ENCODE measurements around the gene FBXO3. TPM values are rescaled to one million over a fixed set of nuclear protein-coding genes. Genes with fewer than 3 reads are reported as not detected.

Gene FBXO3
- total RNA-seq, 1 experiment from 2014 or later, result 32.9 TPM

- DNase-seq, result peak in 1 of 2 experiments; percentile 25
- Histone ChIP-seq H3K9me3 (ENCODE audit: insufficient read depth, low read depth) (peaks cover 5% of the 10 kb centered on the region; the same call in 1 of the 2 replicates), H3K27me3 (ENCODE audit: insufficient read depth, low read depth) (no peaks in the 10 kb centered on the region), H2AFZ (no peak overlapping the region), H3K9me2 (ENCODE audit: insufficient read depth) (no peaks in the 10 kb centered on the region), H3K27ac (no peak overlapping the region), H3K36me3 (ENCODE audit: low read depth) (peaks cover 8% of the 10 kb centered on the region; the same call in 1 of the 2 replicates), H3K79me2 (ENCODE audit: low read depth) (no peaks in the 10 kb centered on the region), H3F3A (ENCODE audit: insufficient read depth, low read depth) (peaks cover 34% of the 10 kb centered on the region), H4K20me1 (ENCODE audit: insufficient read depth) (no peaks in the 10 kb centered on the region), H3K4me3 (no peak overlapping the region), H3K4me2 (no peak overlapping the region), H3K4me1 (replicated peaks; ENCODE audit: insufficient read depth) (peaks cover 13% of the 10 kb centered on the region)
- BruUV-seq (replicated peaks), result no TSS peak
- ChIA-PET CTCF (interaction anchor here (0.5 to 2.3 kb wide), 20 partner anchors 12 to 576 kb away, joined by 3 to 42 read pairs (median 4); partner anchors contain the start of gene C11orf91), POLR2A (ENCODE audit: unreplicated experiment) (interaction anchor here (0.6 to 1.1 kb wide), 2 partner anchors 13 to 50 kb away, joined by 3 to 4 read pairs; no protein-coding TSS in a partner anchor)
- intact Hi-C loops (cut with micrococcal nuclease; ENCODE audit: unreplicated experiment), result loop anchor here (1.0 to 10.0 kb wide), 4 partner anchors 25 to 777 kb away; no protein-coding TSS in a partner anchor
- TF ChIP-seq EZH2 (IDR thresholded peaks at IDR 0.05; ENCODE audit: low read depth), result no peak
- TF ChIP-seq, protein P1, sequence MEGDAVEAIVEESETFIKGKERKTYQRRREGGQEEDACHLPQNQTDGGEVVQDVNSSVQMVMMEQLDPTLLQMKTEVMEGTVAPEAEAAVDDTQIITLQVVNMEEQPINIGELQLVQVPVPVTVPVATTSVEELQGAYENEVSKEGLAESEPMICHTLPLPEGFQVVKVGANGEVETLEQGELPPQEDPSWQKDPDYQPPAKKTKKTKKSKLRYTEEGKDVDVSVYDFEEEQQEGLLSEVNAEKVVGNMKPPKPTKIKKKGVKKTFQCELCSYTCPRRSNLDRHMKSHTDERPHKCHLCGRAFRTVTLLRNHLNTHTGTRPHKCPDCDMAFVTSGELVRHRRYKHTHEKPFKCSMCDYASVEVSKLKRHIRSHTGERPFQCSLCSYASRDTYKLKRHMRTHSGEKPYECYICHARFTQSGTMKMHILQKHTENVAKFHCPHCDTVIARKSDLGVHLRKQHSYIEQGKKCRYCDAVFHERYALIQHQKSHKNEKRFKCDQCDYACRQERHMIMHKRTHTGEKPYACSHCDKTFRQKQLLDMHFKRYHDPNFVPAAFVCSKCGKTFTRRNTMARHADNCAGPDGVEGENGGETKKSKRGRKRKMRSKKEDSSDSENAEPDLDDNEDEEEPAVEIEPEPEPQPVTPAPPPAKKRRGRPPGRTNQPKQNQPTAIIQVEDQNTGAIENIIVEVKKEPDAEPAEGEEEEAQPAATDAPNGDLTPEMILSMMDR (conservative IDR thresholded peaks at IDR 0.05), result no peak
These were observed 32.5 kb downstream of the FBXO3 start for GRCh38 chr11:33741806-33742205.

- Histone ChIP-seq H3F3A (ENCODE audit: insufficient read depth, low read depth) (peaks cover 26% of the 10 kb centered on the region), H3K4me2 (peak overlapping the region; percentile 97), H3K4me1 (replicated peaks; ENCODE audit: insufficient read depth) (peaks cover 42% of the 10 kb centered on the region), H3K27me3 (ENCODE audit: insufficient read depth, low read depth) (no peaks in the 10 kb centered on the region), H3K9me3 (ENCODE audit: insufficient read depth, low read depth) (peaks cover 5% of the 10 kb centered on the region; the same call in 1 of the 2 replicates), H3K9me2 (ENCODE audit: insufficient read depth) (no peaks in the 10 kb centered on the region), H3K4me3 (peak overlapping the region; percentile 69), H3K79me2 (ENCODE audit: low read depth) (peaks cover 37% of the 10 kb centered on the region), H4K20me1 (ENCODE audit: insufficient read depth) (peaks cover 27% of the 10 kb centered on the region), H3K36me3 (ENCODE audit: low read depth) (peaks cover 16% of the 10 kb centered on the region; the same call in 1 of the 2 replicates), H3K27ac (peak overlapping the region; percentile 89), H2AFZ (peak overlapping the region; percentile 74; the same call in 1 of the 2 replicates)
- no peak for DNase-seq
- ChIA-PET POLR2A (ENCODE audit: unreplicated experiment) (no interaction called here), CTCF (interaction anchor here (1.0 kb wide), 1 partner anchor 19 kb away, joined by 3 read pairs; no protein-coding TSS in a partner anchor)
- BruUV-seq (replicated peaks), result no TSS peak
- intact Hi-C loops (cut with micrococcal nuclease; ENCODE audit: unreplicated experiment), result loop anchor here (5.0 to 10.0 kb wide), 4 partner anchors 35 to 575 kb away; partner anchors contain the start of genes CSTF3, FBXO3 and HIPK3
- TF ChIP-seq EZH2 (IDR thresholded peaks at IDR 0.05; ENCODE audit: low read depth), result no peak
- TF ChIP-seq, protein P1 (conservative IDR thresholded peaks at IDR 0.05), result no peak
These were observed 36.9 kb downstream of the FBXO3 start for GRCh38 chr11:33737362-33737821.

GRCh38 chr11:33736148-33736812, 38.0 kb downstream of the FBXO3 start, which contains the start of gene CD59:
CD59 (minus strand) TSS chr11:33736423; CDS start chr11:33722445, 13,978 bp downstream.
- Histone ChIP-seq H3K4me2 (peak within 1 kb of the TSS; percentile 97), H3K4me3 (peak within 1 kb of the TSS; percentile 69), H3K27ac (peak within 1 kb of the TSS; percentile 89), H3K9me2 (ENCODE audit: insufficient read depth) (no peaks in the 10 kb centered on the region), H3K4me1 (replicated peaks; ENCODE audit: insufficient read depth) (peaks cover 48% of the 10 kb centered on the region), H3F3A (ENCODE audit: insufficient read depth, low read depth) (peaks cover 26% of the 10 kb centered on the region), H3K27me3 (ENCODE audit: insufficient read depth, low read depth) (no peaks in the 10 kb centered on the region), H3K36me3 (ENCODE audit: low read depth) (peaks cover 18% of the 10 kb centered on the region; the same call in 1 of the 2 replicates), H4K20me1 (ENCODE audit: insufficient read depth) (peaks cover 37% of the 10 kb centered on the region), H3K79me2 (ENCODE audit: low read depth) (peaks cover 49% of the 10 kb centered on the region), H3K9me3 (ENCODE audit: insufficient read depth, low read depth) (peaks cover 5% of the 10 kb centered on the region; the same call in 1 of the 2 replicates), H2AFZ (peak within 1 kb of the TSS; percentile 74)
- peak; percentile 80 to 98 for DNase-seq
- intact Hi-C loops (cut with micrococcal nuclease; ENCODE audit: unreplicated experiment), result loop anchor here (1.0 to 10.0 kb wide), 6 partner anchors 36 to 574 kb away; partner anchors contain the start of genes CSTF3, FBXO3 and HIPK3
- ChIA-PET POLR2A (ENCODE audit: unreplicated experiment) (interaction anchor here (0.5 to 1.1 kb wide), 11 partner anchors 9 to 370 kb away, joined by 3 to 73 read pairs (median 10); no protein-coding TSS in a partner anchor), CTCF (interaction anchor here (0.5 to 1.5 kb wide), 6 partner anchors 13 to 1352 kb away, joined by 3 to 6 read pairs (median 4); no protein-coding TSS in a partner anchor)
- no peak for TF ChIP-seq EZH2 (IDR thresholded peaks at IDR 0.05; ENCODE audit: low read depth)
- TF ChIP-seq, protein P1 (conservative IDR thresholded peaks at IDR 0.05), result no peak
- no TSS peak for BruUV-seq (replicated peaks)
